Measurements from ENCODE around the gene CD74. TPM values are rescaled to one million over a fixed set of nuclear protein-coding genes. Genes with fewer than 3 reads are reported as not detected.
A peak's percentile ranks its signal among the peaks of the same experiment; 100 is the strongest.

CD74 gene
- total RNA-seq, 1 donor from 2014 or later = 5,323 TPM

- H3K4me1 Mint-ChIP-seq = peaks cover 43% of the 10 kb centered on the region
- ChIA-PET CTCF (no interaction called here), POLR2A (interaction anchor here (0.6 to 43.9 kb wide), 2 partner anchors 38 to 1308 kb away, joined by 8 to 2478 read pairs; partner anchors contain the start of gene CD74)
- peak overlapping the region; percentile 100 for H3K4me3 Mint-ChIP-seq
- no peak for ATAC-seq (ENCODE audit: low read depth)
- DNase-seq = no peak
- H3K36me3 Mint-ChIP-seq (ENCODE audit: low read depth) = peaks cover 76% of the 10 kb centered on the region
- intact Hi-C loops (cut with micrococcal nuclease) = no loop called here
- H3K9me3 Mint-ChIP-seq = no peaks in the 10 kb centered on the region
- no peaks in the 10 kb centered on the region for H3K27me3 Mint-ChIP-seq
- TF ChIP-seq, protein P1, sequence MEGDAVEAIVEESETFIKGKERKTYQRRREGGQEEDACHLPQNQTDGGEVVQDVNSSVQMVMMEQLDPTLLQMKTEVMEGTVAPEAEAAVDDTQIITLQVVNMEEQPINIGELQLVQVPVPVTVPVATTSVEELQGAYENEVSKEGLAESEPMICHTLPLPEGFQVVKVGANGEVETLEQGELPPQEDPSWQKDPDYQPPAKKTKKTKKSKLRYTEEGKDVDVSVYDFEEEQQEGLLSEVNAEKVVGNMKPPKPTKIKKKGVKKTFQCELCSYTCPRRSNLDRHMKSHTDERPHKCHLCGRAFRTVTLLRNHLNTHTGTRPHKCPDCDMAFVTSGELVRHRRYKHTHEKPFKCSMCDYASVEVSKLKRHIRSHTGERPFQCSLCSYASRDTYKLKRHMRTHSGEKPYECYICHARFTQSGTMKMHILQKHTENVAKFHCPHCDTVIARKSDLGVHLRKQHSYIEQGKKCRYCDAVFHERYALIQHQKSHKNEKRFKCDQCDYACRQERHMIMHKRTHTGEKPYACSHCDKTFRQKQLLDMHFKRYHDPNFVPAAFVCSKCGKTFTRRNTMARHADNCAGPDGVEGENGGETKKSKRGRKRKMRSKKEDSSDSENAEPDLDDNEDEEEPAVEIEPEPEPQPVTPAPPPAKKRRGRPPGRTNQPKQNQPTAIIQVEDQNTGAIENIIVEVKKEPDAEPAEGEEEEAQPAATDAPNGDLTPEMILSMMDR (IDR thresholded peaks at IDR 0.05) = no peak
- no peak overlapping the region for H3K27ac Mint-ChIP-seq
Measured at GRCh38 chr5:150447188-150447587, 34.5 kb upstream of the CD74 start.

DNA sequence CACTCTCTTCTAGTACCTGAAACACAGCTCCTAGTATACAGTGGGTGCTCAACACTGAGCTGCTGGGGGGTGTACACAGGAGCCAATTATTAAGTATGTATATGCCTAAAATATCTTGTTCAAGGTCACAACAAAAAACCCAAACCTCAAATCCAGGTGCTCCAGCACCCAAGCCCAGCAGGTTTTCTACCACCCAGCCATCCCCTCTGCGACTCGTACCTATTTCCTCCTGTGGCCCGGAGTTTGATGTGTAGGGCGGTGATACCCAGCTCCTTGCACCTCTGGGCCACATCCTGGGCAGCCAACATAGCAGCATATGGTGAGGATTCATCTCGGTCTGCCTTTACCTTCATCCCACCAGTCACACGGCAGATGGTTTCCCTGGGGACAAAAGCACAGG is 33.9 kb upstream of the CD74 start:
- Mint-ChIP-seq H3K36me3 (ENCODE audit: low read depth) (peaks cover 82% of the 10 kb centered on the region), H3K27ac (peak overlapping the region; percentile 61), H3K9me3 (no peaks in the 10 kb centered on the region), H3K4me1 (peaks cover 43% of the 10 kb centered on the region), H3K4me3 (no peak overlapping the region), H3K27me3 (no peaks in the 10 kb centered on the region)
- intact Hi-C loops (cut with micrococcal nuclease) = no loop called here
- ATAC-seq (ENCODE audit: low read depth) (no peak), DNase-seq (no peak)
- ChIA-PET CTCF (no interaction called here), POLR2A (interaction anchor here (0.6 to 43.9 kb wide), 3 partner anchors 10 to 1308 kb away, joined by 4 to 2478 read pairs (median 8); partner anchors contain the start of gene CD74)
- TF ChIP-seq, protein P1 (IDR thresholded peaks at IDR 0.05) = no peak

DNA sequence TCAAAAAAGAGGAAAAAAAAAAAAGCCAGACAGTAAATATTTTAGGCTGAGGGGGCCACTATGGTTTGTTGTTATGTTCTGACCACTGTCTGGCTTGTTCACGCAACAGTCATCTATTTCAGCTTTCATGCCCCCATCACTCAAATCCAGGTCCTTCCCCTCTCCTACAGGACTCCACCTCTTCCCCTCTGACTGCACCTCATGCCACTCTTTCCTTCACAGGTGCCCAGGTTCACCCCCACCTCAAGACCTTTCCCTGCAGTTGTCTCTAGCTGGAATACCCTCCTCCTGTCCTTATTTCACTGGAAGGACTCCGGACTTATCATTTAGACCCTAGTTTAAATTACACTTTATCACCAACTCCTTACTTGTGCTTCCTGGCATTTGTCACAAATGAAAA is 33.4 kb upstream of the CD74 start:
- DNase-seq = no peak
- H3K4me3 Mint-ChIP-seq = no peak overlapping the region
- peak overlapping the region; percentile 61 for H3K27ac Mint-ChIP-seq
- H3K27me3 Mint-ChIP-seq = no peaks in the 10 kb centered on the region
- no peak for ATAC-seq (ENCODE audit: low read depth)
- H3K36me3 Mint-ChIP-seq (ENCODE audit: low read depth) = peaks cover 86% of the 10 kb centered on the region
- TF ChIP-seq, protein P1 (IDR thresholded peaks at IDR 0.05) = no peak
- ChIA-PET CTCF (no interaction called here), POLR2A (interaction anchor here (1.4 to 43.9 kb wide), 2 partner anchors 10 to 37 kb away, joined by 4 to 2478 read pairs; partner anchors contain the start of gene CD74)
- H3K9me3 Mint-ChIP-seq = no peaks in the 10 kb centered on the region
- H3K4me1 Mint-ChIP-seq = peaks cover 43% of the 10 kb centered on the region
- intact Hi-C loops (cut with micrococcal nuclease) = no loop called here

DNA sequence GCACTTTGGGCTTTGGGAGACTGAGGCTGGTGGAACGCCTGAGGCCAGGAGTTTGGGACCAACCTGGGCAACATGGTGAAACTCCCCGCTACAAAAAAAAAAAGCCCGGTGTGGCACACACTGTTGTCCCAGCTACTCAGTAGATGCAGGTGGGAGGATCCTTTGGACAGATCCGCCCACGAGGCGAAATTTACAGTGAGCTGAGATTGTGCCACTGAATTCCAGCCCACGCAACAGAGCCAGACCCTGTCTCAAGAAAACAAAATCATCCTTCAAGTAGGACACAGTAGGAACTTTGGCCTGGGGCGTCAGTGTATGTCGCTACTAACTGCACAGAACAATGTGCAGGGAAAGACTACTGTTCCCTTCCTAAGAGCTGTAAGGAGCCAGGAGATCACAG is 32.1 kb upstream of the CD74 start:
- POLR2A ChIA-PET = interaction anchor here (1.2 to 43.9 kb wide), 2 partner anchors 8 to 36 kb away, joined by 4 to 2478 read pairs; partner anchors contain the start of gene CD74
- Mint-ChIP-seq H3K27me3 (no peaks in the 10 kb centered on the region), H3K9me3 (no peaks in the 10 kb centered on the region), H3K36me3 (ENCODE audit: low read depth) (peaks cover 88% of the 10 kb centered on the region), H3K27ac (no peak overlapping the region), H3K4me3 (no peak overlapping the region), H3K4me1 (peaks cover 40% of the 10 kb centered on the region)
- CTCF ChIA-PET = no interaction called here
- TF ChIP-seq, protein P1 (IDR thresholded peaks at IDR 0.05) = no peak
- DNase-seq (no peak), ATAC-seq (ENCODE audit: low read depth) (no peak)
- intact Hi-C loops (cut with micrococcal nuclease) = no loop called here

DNA sequence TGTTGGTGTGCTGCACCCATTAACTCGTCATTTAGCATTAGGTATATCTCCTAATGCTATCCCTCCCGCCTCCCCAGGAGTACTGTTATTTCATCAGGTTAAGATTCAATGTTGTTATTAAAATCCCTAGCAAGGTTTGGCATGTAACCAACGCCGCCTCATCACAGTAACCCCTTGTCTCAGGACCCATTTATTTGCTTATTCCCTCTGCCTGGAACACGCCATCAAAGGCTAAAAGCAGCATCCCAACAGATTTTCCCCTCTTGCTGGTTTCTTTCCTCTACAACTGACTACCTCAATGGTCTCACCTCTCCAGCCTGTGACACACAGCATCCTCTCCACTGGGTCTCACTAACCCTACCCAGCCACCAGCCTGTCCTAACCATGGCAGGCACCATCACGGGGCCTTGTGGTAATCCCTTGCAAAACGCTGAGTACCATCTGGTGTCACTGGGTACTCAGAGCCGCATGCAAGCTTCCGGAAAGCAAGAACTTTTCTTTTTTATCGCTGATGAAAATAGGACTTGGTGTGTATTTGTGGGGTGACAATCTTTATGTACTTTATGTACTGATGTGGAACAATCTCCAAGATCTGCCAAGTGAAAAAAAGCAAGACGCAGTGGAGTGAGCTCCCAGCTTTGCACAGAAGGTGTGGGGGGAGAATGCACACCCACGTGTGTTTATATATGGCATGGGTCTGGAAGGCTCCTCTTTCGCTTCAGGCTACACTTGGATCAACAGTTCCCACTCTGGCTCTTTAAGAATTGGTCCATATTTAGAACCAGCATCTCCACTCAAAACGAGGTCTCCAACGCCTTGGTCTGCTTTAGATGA is 30.7 kb upstream of the CD74 start:
- intact Hi-C loops (cut with micrococcal nuclease) = no loop called here
- Mint-ChIP-seq H3K9me3 (no peaks in the 10 kb centered on the region), H3K27ac (peak overlapping the region; percentile 13), H3K4me3 (no peak overlapping the region), H3K36me3 (ENCODE audit: low read depth) (peaks cover 75% of the 10 kb centered on the region), H3K27me3 (no peaks in the 10 kb centered on the region), H3K4me1 (peaks cover 28% of the 10 kb centered on the region)
- TF ChIP-seq, protein P1 (IDR thresholded peaks at IDR 0.05) = no peak
- ChIA-PET POLR2A (interaction anchor here (1.1 to 43.9 kb wide), 3 partner anchors 13 to 80 kb away, joined by 3 to 2478 read pairs (median 3); partner anchors contain the start of gene CD74), CTCF (no interaction called here)
- no peak for DNase-seq
- ATAC-seq (ENCODE audit: low read depth) = no peak
